ENCODE results near the gene PKDREJ. TPM values are rescaled to one million over a fixed set of nuclear protein-coding genes. Genes with fewer than 3 reads are reported as not detected.

The PKDREJ gene
- total and polyA plus RNA-seq, 2 donors (not counting 1 experiment from before 2014, with no cell fraction given), result under 0.01 TPM; not detected in 1

DNA sequence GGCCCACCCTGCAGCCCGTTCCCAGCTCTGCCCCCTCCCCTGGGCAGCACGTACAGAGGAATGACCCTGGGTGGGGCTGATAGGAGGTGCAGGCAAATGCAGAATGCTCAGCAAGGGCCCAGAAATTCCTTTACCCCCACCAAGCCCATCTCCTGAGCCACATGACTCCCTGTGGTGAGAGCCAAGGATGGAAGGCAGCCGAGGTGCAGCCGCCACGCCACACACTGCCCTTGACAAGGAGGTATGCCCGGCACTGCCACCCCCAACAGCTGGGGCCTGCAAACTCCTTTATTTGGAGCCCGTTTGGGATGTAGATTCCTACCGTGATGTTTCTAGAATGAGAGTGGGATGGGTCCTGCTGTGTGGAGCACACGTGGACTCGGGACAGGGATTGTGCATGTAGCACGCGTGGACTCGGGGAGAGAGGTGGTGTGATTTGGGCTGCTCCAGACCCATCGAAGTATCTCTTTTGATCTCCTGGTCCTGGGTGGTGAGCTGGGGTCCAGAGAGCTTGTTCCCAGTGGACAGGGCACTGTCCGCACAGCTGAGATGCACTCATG, 46.5 kb upstream of the PKDREJ start:
- no peak for DNase-seq (ENCODE audit: low read depth in 2 of 2)
- H4K20me1 ChIP-seq (ENCODE audit: control insufficient read depth, extremely low read depth, insufficient read depth, low read length), result no peaks in the 10 kb centered on the region
- no peak overlapping the region for H3K9ac ChIP-seq (ENCODE audit: insufficient read depth, low read length)
- H3K36me3 ChIP-seq (ENCODE audit: control insufficient read depth, insufficient read depth, low read length), result peaks cover 6% of the 10 kb centered on the region
- H3K79me2 ChIP-seq (ENCODE audit: control insufficient read depth, insufficient read depth, low read length), result peaks cover 47% of the 10 kb centered on the region
- no peak overlapping the region for H3K27ac ChIP-seq (ENCODE audit: insufficient read depth, low read length)
- no peak overlapping the region for H3K4me3 ChIP-seq (replicated peaks in 1 of 4; ENCODE audit: control extremely low read depth in 1 of 4, insufficient read depth in 1 of 4, low read depth in 3 of 4, low read length in 4 of 4)
- no peaks in the 10 kb centered on the region for H3K27me3 ChIP-seq (ENCODE audit: control insufficient read depth, insufficient read depth, low read length)
- no peaks in the 10 kb centered on the region for H3K4me1 ChIP-seq (ENCODE audit: control insufficient read depth, extremely low read depth, insufficient read depth, low read length)
- H3K4me2 ChIP-seq (ENCODE audit: extremely low read depth, insufficient read depth, low read length), result no peak overlapping the region
- H3K9me3 ChIP-seq (ENCODE audit: control insufficient read depth, insufficient read depth, low read depth, low read length), result no peaks in the 10 kb centered on the region
- TF ChIP-seq, protein P1, sequence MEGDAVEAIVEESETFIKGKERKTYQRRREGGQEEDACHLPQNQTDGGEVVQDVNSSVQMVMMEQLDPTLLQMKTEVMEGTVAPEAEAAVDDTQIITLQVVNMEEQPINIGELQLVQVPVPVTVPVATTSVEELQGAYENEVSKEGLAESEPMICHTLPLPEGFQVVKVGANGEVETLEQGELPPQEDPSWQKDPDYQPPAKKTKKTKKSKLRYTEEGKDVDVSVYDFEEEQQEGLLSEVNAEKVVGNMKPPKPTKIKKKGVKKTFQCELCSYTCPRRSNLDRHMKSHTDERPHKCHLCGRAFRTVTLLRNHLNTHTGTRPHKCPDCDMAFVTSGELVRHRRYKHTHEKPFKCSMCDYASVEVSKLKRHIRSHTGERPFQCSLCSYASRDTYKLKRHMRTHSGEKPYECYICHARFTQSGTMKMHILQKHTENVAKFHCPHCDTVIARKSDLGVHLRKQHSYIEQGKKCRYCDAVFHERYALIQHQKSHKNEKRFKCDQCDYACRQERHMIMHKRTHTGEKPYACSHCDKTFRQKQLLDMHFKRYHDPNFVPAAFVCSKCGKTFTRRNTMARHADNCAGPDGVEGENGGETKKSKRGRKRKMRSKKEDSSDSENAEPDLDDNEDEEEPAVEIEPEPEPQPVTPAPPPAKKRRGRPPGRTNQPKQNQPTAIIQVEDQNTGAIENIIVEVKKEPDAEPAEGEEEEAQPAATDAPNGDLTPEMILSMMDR (conservative IDR thresholded peaks at IDR 0.05 in 1 of 2, IDR thresholded peaks at IDR 0.05 in 1 of 2; ENCODE audit: low read depth in 1 of 2, low read length in 2 of 2), result no peak
- TF ChIP-seq EZH2 (IDR thresholded peaks at IDR 0.05; ENCODE audit: low read length, missing control alignments), result no peak
- no peak overlapping the region for H2AFZ ChIP-seq (ENCODE audit: low read length)

DNA sequence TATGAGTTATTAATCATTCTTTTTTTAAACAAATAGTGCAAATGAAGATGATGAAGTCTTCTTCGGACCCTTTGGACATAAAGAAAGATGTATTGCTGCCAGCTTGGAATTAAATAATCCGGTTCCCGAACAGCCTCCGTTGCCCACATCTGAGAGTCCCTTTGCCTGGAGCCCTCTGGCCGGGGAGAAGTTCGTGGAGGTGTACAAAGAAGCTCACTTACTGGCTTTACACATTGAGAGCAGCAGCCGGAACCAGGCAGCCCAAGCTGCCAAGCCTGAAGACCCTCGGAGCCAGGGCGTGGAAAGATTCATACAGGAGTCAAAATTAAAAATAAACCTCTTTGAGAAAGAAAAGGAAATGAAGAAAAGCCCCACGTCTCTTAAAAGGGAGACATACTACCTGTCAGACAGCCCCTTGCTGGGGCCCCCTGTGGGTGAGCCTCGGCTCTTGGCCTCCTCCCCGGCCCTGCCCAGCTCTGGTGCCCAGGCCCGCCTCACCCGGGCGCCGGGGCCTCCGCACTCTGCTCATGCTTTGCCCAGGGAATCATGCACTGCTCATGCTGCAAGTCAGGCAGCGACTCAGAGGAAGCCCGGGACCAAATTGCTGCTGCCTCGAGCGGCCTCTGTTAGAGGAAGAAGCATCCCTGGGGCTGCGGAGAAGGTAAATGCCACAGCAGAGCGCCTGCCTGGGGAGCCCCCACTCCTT, 45.3 kb upstream of the PKDREJ start:
- Histone ChIP-seq H3K4me1 (ENCODE audit: control insufficient read depth, extremely low read depth, insufficient read depth, low read length) (peaks cover 2% of the 10 kb centered on the region), H3K9ac (ENCODE audit: insufficient read depth, low read length) (no peak overlapping the region), H3K27me3 (ENCODE audit: control insufficient read depth, insufficient read depth, low read length) (no peaks in the 10 kb centered on the region), H3K36me3 (ENCODE audit: control insufficient read depth, insufficient read depth, low read length) (peaks cover 3% of the 10 kb centered on the region), H3K9me3 (ENCODE audit: control insufficient read depth, insufficient read depth, low read depth, low read length) (no peaks in the 10 kb centered on the region), H4K20me1 (ENCODE audit: control insufficient read depth, extremely low read depth, insufficient read depth, low read length) (no peaks in the 10 kb centered on the region), H3K79me2 (ENCODE audit: control insufficient read depth, insufficient read depth, low read length) (peaks cover 56% of the 10 kb centered on the region), H3K4me2 (ENCODE audit: extremely low read depth, insufficient read depth, low read length) (no peak overlapping the region), H3K27ac (ENCODE audit: insufficient read depth, low read length) (no peak overlapping the region), H2AFZ (ENCODE audit: low read length) (no peak overlapping the region), H3K4me3 (replicated peaks in 1 of 4; ENCODE audit: control extremely low read depth in 1 of 4, insufficient read depth in 1 of 4, low read depth in 3 of 4, low read length in 4 of 4) (no peak overlapping the region)
- no peak for TF ChIP-seq EZH2 (IDR thresholded peaks at IDR 0.05; ENCODE audit: low read length, missing control alignments)
- TF ChIP-seq, protein P1 (conservative IDR thresholded peaks at IDR 0.05 in 1 of 2, IDR thresholded peaks at IDR 0.05 in 1 of 2; ENCODE audit: low read depth in 1 of 2, low read length in 2 of 2), result no peak
- DNase-seq (ENCODE audit: low read depth in 2 of 2), result no peak

DNA sequence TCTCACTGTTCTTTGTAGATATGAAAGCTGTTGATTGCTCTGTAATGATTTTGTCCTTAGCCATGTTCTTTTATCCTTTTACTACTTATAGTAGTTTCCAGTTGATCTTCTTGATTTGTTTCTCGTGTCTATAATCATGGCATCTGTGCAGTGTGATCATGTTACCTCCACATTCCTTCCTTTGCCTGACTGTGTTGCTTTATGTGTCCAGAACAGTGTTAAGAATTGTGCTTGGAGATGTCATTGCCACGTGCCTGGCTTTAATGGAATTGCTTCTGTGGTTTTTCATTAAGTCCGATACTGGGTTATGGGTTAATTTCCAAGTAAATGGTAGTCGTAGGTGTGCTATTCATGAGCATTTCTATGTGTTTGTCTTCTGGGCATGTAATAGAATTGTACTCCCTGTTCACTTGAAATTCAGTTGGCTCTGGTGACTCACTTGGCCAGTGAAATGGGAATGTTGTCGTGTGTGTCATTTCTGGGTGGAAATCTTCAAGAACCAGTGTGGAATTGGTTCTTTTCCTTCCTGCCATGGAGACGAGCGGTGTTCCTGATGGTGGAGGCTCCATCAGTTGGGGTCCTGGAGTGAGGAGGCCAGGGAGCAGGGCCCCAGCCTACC, 40.3 kb upstream of the PKDREJ start:
- Histone ChIP-seq H3K9me3 (ENCODE audit: control insufficient read depth, insufficient read depth, low read depth, low read length) (no peaks in the 10 kb centered on the region), H3K27me3 (ENCODE audit: control insufficient read depth, insufficient read depth, low read length) (no peaks in the 10 kb centered on the region), H3K36me3 (ENCODE audit: control insufficient read depth, insufficient read depth, low read length) (peaks cover 7% of the 10 kb centered on the region), H4K20me1 (ENCODE audit: control insufficient read depth, extremely low read depth, insufficient read depth, low read length) (no peaks in the 10 kb centered on the region), H3K4me3 (replicated peaks in 1 of 4; ENCODE audit: control extremely low read depth in 1 of 4, insufficient read depth in 1 of 4, low read depth in 3 of 4, low read length in 4 of 4) (no peak overlapping the region), H3K4me1 (ENCODE audit: control insufficient read depth, extremely low read depth, insufficient read depth, low read length) (peaks cover 2% of the 10 kb centered on the region), H3K79me2 (ENCODE audit: control insufficient read depth, insufficient read depth, low read length) (peaks cover 77% of the 10 kb centered on the region), H3K27ac (ENCODE audit: insufficient read depth, low read length) (peak overlapping the region; percentile 51), H3K9ac (ENCODE audit: insufficient read depth, low read length) (no peak overlapping the region), H3K4me2 (ENCODE audit: extremely low read depth, insufficient read depth, low read length) (no peak overlapping the region), H2AFZ (ENCODE audit: low read length) (peak overlapping the region; percentile 8)
- TF ChIP-seq, protein P1 (conservative IDR thresholded peaks at IDR 0.05 in 1 of 2, IDR thresholded peaks at IDR 0.05 in 1 of 2; ENCODE audit: low read depth in 1 of 2, low read length in 2 of 2), result no peak
- TF ChIP-seq EZH2 (IDR thresholded peaks at IDR 0.05; ENCODE audit: low read length, missing control alignments), result no peak
- DNase-seq (ENCODE audit: low read depth in 2 of 2), result peak; percentile 24 to 49

Measured in fibroblast of lung (primary cell).